HS-27A (cell line): ENCODE results near the gene CRYL1.

Source experiments
- DNase-seq: peaks from one replicate; pipeline ENCODE4 v3.0.0-alpha.2; 2012; ENCODE audit warnings: low read depth, missing footprints

The CRYL1 gene

GRCh38 chr13:20370815-20371421 lies 154.7 kb downstream of the CRYL1 start:
- no peak for DNase-seq

- no peak for DNase-seq
Measured at GRCh38 chr13:20369886-20370361, 155.7 kb downstream of the CRYL1 start.

- no peak for DNase-seq
Measured at GRCh38 chr13:20366056-20366455, 159.6 kb downstream of the CRYL1 start.

GRCh38 chr13:20363603-20364002 lies 162.1 kb downstream of the CRYL1 start:
- DNase-seq = no peak

GRCh38 chr13:20363172-20363571 lies 162.5 kb downstream of the CRYL1 start:
- DNase-seq = no peak

- DNase-seq = no peak
Measured at GRCh38 chr13:20362484-20363041, 163.1 kb downstream of the CRYL1 start.

- no peak for DNase-seq
Measured at GRCh38 chr13:20360835-20361412, 164.7 kb downstream of the CRYL1 start.

GRCh38 chr13:20360041-20360491 lies 165.6 kb downstream of the CRYL1 start:
- DNase-seq = peak; percentile 2

GRCh38 chr13:20359335-20359734 lies 166.3 kb downstream of the CRYL1 start:
- DNase-seq = peak; percentile 78

- DNase-seq = no peak
Measured at GRCh38 chr13:20358022-20358421, 167.6 kb downstream of the CRYL1 start.

GRCh38 chr13:20356444-20356843 lies 169.2 kb downstream of the CRYL1 start:
- DNase-seq = no peak

- DNase-seq = no peak
Measured at GRCh38 chr13:20354722-20355121, 170.9 kb downstream of the CRYL1 start.

GRCh38 chr13:20353973-20354372 lies 171.7 kb downstream of the CRYL1 start:
- peak; percentile 2 for DNase-seq
